ENCODE results near the gene CXCL3. TPM values are rescaled to one million over a fixed set of nuclear protein-coding genes. Genes with fewer than 3 reads are reported as not detected.

Gene CXCL3
- polyA plus RNA-seq, 2 of the 4 experiments (the other 2 are of a cell fraction) = 5.1 to 17.9 TPM

DNA sequence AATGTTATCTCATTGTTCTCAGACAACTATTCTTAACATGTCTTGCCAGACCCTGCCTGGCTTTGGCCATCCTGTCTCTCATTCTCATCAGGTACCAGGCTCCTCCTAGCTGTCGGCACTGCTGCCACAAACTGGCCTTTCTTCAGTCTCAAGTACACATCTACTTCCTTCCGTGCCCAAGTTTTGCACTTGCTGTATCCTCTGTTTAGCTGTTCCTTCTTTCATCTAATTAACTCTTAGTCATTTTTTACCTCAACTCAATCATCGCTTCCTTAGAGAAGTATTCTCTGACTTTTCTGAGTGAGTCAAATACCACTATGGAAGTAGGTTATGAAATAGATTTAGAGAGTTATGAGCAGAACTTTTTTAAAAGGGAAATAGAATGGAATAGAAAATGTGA is 19.7 kb downstream of the CXCL3 start:
- POLR2A ChIA-PET = no interaction called here
- 70% methylated on average over 3 of the region's 3 CpGs for WGBS (ENCODE audit: missing lambda C conversion rate)
- CTCF ChIA-PET = interaction anchor here (1.4 kb wide), 1 partner anchor 20 kb away, joined by 4 read pairs; the partner anchor contains the start of gene CXCL5
- H3K9me3 ChIP-seq = peaks cover 2% of the 10 kb centered on the region; the same call in 1 of the 3 replicates
- TF ChIP-seq ZSCAN20 (CRISPR knock-in tag; IDR thresholded peaks at IDR 0.05) = no peak
- no peak for TF ChIP-seq KDM5A (IDR thresholded peaks at IDR 0.05)
- TF ChIP-seq, protein P1, sequence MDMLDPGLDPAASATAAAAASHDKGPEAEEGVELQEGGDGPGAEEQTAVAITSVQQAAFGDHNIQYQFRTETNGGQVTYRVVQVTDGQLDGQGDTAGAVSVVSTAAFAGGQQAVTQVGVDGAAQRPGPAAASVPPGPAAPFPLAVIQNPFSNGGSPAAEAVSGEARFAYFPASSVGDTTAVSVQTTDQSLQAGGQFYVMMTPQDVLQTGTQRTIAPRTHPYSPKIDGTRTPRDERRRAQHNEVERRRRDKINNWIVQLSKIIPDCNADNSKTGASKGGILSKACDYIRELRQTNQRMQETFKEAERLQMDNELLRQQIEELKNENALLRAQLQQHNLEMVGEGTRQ (IDR thresholded peaks at IDR 0.05) = no peak
- TF ChIP-seq, protein P2, sequence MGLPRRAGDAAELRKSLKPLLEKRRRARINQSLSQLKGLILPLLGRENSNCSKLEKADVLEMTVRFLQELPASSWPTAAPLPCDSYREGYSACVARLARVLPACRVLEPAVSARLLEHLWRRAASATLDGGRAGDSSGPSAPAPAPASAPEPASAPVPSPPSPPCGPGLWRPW (IDR thresholded peaks at IDR 0.05) = no peak
- TF ChIP-seq RFX5 (IDR thresholded peaks at IDR 0.05) = no peak
- no peak for TF ChIP-seq HEYL (CRISPR knock-in tag; IDR thresholded peaks at IDR 0.05)
- TF ChIP-seq TP53 (CRISPR knock-in tag; IDR thresholded peaks at IDR 0.05) = no peak
- no peak for TF ChIP-seq NR3C1 (IDR thresholded peaks at IDR 0.05)
- TF ChIP-seq CBX8 (IDR thresholded peaks at IDR 0.05) = no peak
- no peak for TF ChIP-seq CBX2 (IDR thresholded peaks at IDR 0.05; ENCODE audit: borderline replicate concordance, low read depth)
- TF ChIP-seq, protein P3, sequence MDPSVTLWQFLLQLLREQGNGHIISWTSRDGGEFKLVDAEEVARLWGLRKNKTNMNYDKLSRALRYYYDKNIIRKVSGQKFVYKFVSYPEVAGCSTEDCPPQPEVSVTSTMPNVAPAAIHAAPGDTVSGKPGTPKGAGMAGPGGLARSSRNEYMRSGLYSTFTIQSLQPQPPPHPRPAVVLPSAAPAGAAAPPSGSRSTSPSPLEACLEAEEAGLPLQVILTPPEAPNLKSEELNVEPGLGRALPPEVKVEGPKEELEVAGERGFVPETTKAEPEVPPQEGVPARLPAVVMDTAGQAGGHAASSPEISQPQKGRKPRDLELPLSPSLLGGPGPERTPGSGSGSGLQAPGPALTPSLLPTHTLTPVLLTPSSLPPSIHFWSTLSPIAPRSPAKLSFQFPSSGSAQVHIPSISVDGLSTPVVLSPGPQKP (IDR thresholded peaks at IDR 0.05; ENCODE audit: low read depth, low read length) = no peak
- no peak for TF ChIP-seq MAZ (IDR thresholded peaks at IDR 0.05; ENCODE audit: borderline replicate concordance, low read depth, low read length)
- TF ChIP-seq TFCP2L1 (CRISPR knock-in tag; IDR thresholded peaks at IDR 0.05) = no peak
- TF ChIP-seq RAD21 (conservative IDR thresholded peaks at IDR 0.05 in 1 of 2, IDR thresholded peaks at IDR 0.05 in 1 of 2) = no peak
- peaks cover 23% of the 10 kb centered on the region for H3K4me1 ChIP-seq
- DNase-seq (ENCODE audit: low read depth in 1 of 2, low spot score in 1 of 2) (no peak), ATAC-seq (no peak), FAIRE-seq (no peak)
- H3K4me3 ChIP-seq = no peak overlapping the region
- H3K27ac ChIP-seq = peak overlapping the region in 1 of 2 experiments; percentile 74; a peak in 3 of 6 replicates
- no peak overlapping the region for H3K4me2 ChIP-seq

DNA sequence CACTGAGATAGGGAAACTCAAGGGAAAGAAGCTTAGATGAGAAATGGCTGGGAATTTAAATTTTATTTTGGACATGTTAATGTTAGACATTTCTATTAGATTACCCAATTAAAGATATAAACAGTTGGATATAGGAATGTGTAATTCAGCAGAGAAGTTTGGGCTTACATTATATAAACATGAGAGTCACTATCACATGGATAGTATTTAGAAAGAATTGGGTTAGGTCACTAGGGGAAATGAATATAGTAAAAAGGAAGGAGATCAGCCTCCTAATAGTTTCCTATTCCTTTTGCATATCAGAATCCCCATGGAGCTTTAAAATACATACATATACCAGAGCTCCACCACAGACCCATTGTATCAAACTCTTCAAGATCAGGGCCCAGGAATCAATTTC is 20.4 kb downstream of the CXCL3 start:
- FAIRE-seq = no peak
- peak overlapping the region in 1 of 2 experiments; percentile 61; a peak in 2 of 6 replicates for H3K27ac ChIP-seq
- no peak overlapping the region for H3K4me2 ChIP-seq
- H3K4me1 ChIP-seq = peaks cover 17% of the 10 kb centered on the region
- no peak for ATAC-seq
- peaks cover 2% of the 10 kb centered on the region; the same call in 1 of the 3 replicates for H3K9me3 ChIP-seq
- H3K4me3 ChIP-seq = no peak overlapping the region
- CTCF ChIA-PET = interaction anchor here (1.4 to 2.1 kb wide), 2 partner anchors 19 to 20 kb away, joined by 4 to 9 read pairs; partner anchors contain the start of genes CXCL3 and CXCL5
- TF ChIP-seq SMC3 (IDR thresholded peaks at IDR 0.05) (no peak), HEYL (CRISPR knock-in tag; IDR thresholded peaks at IDR 0.05) (no peak), CEBPB (IDR thresholded peaks at IDR 0.05) (no peak), EP300 (IDR thresholded peaks at IDR 0.05) (no peak), TFCP2L1 (CRISPR knock-in tag; IDR thresholded peaks at IDR 0.05) (no peak), TP53 (CRISPR knock-in tag; IDR thresholded peaks at IDR 0.05) (no peak), HOXB13 (CRISPR knock-in tag; IDR thresholded peaks at IDR 0.05; ENCODE audit: low read depth) (no peak), ZSCAN20 (CRISPR knock-in tag; IDR thresholded peaks at IDR 0.05) (no peak), FOSL2 (IDR thresholded peaks at IDR 0.05) (no peak), FOSL2 (CRISPR knock-in tag; IDR thresholded peaks at IDR 0.05) (no peak), EHMT2 (IDR thresholded peaks at IDR 0.05; ENCODE audit: low read depth) (no peak), RCOR1 (IDR thresholded peaks at IDR 0.05; ENCODE audit: low read depth, low read length) (no peak), BHLHE40 (IDR thresholded peaks at IDR 0.05; ENCODE audit: low read depth, low read length) (no peak), RARB (CRISPR knock-in tag; IDR thresholded peaks at IDR 0.05) (no peak), NPAS2 (CRISPR knock-in tag; IDR thresholded peaks at IDR 0.05; ENCODE audit: borderline replicate concordance) (no peak), FOXS1 (CRISPR knock-in tag; IDR thresholded peaks at IDR 0.05) (no peak)
- TF ChIP-seq, protein P4, sequence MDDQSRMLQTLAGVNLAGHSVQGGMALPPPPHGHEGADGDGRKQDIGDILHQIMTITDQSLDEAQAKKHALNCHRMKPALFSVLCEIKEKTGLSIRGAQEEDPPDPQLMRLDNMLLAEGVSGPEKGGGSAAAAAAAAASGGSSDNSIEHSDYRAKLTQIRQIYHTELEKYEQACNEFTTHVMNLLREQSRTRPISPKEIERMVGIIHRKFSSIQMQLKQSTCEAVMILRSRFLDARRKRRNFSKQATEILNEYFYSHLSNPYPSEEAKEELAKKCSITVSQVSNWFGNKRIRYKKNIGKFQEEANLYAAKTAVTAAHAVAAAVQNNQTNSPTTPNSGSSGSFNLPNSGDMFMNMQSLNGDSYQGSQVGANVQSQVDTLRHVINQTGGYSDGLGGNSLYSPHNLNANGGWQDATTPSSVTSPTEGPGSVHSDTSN (IDR thresholded peaks at IDR 0.05) = no peak
- TF ChIP-seq, protein P5, sequence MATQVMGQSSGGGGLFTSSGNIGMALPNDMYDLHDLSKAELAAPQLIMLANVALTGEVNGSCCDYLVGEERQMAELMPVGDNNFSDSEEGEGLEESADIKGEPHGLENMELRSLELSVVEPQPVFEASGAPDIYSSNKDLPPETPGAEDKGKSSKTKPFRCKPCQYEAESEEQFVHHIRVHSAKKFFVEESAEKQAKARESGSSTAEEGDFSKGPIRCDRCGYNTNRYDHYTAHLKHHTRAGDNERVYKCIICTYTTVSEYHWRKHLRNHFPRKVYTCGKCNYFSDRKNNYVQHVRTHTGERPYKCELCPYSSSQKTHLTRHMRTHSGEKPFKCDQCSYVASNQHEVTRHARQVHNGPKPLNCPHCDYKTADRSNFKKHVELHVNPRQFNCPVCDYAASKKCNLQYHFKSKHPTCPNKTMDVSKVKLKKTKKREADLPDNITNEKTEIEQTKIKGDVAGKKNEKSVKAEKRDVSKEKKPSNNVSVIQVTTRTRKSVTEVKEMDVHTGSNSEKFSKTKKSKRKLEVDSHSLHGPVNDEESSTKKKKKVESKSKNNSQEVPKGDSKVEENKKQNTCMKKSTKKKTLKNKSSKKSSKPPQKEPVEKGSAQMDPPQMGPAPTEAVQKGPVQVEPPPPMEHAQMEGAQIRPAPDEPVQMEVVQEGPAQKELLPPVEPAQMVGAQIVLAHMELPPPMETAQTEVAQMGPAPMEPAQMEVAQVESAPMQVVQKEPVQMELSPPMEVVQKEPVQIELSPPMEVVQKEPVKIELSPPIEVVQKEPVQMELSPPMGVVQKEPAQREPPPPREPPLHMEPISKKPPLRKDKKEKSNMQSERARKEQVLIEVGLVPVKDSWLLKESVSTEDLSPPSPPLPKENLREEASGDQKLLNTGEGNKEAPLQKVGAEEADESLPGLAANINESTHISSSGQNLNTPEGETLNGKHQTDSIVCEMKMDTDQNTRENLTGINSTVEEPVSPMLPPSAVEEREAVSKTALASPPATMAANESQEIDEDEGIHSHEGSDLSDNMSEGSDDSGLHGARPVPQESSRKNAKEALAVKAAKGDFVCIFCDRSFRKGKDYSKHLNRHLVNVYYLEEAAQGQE (IDR thresholded peaks at IDR 0.05) = no peak
- TF ChIP-seq, protein P6, sequence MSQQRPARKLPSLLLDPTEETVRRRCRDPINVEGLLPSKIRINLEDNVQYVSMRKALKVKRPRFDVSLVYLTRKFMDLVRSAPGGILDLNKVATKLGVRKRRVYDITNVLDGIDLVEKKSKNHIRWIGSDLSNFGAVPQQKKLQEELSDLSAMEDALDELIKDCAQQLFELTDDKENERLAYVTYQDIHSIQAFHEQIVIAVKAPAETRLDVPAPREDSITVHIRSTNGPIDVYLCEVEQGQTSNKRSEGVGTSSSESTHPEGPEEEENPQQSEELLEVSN (IDR thresholded peaks at IDR 0.05; ENCODE audit: borderline replicate concordance, low read depth) = no peak
- POLR2A ChIA-PET = no interaction called here
- DNase-seq (ENCODE audit: low read depth in 1 of 2, low spot score in 1 of 2) = no peak
